Skeletal muscle tissue (tissue), 4 donors: ENCODE measurements around the gene VCL. TPM values are rescaled to one million over a fixed set of nuclear protein-coding genes. Genes with fewer than 3 reads are reported as not detected.
"Not testable (repeated sequence)": the region's sequence is repeated elsewhere in the genome, so short reads cannot be mapped to it uniquely, and the experiment has no call there.

ENCODE experiments used
- H3K27ac ChIP-seq: one replicate; pipeline ENCODE4 v1.7.0; 2013; ENCODE audit warnings: mild to moderate bottlenecking, low read depth, low read length, inconsistent platforms
- H3K27me3 ChIP-seq, 3 donors: one replicate each; pipeline ENCODE4 v1.7.0; 2013; ENCODE audit warnings: low read length in 3 of 3; ENCODE audit not compliant: control insufficient read depth in 3 of 3, insufficient read depth in 3 of 3
- H3K36me3 ChIP-seq, 3 donors: one replicate each; pipeline ENCODE4 v1.7.0; 2013; ENCODE audit warnings: low read length in 3 of 3; ENCODE audit not compliant: control insufficient read depth in 3 of 3, insufficient read depth in 3 of 3
- H3K4me1 ChIP-seq, 3 donors: one replicate each; pipeline ENCODE4 v1.7.0; 2013; ENCODE audit warnings: low read length in 3 of 3, mild to moderate bottlenecking in 3 of 3; ENCODE audit not compliant: control insufficient read depth in 3 of 3, insufficient read depth in 3 of 3
- H3K4me3 ChIP-seq, 3 donors: one replicate each; pipeline ENCODE4 v1.7.0; 2013; ENCODE audit warnings: low read length in 3 of 3
- H3K9ac ChIP-seq, 3 donors: one replicate each; pipeline ENCODE4 v1.7.0; 2013; ENCODE audit warnings: low read length in 3 of 3, mild to moderate bottlenecking in 3 of 3, moderate library complexity in 2 of 3, low read depth in 1 of 3
- H3K9me3 ChIP-seq, 3 donors: one replicate each; pipeline ENCODE4 v1.7.0; 2013; ENCODE audit warnings: low read length in 3 of 3; ENCODE audit not compliant: control insufficient read depth in 3 of 3
- total RNA-seq: library from RNA; depleted of rRNA; stranded (reverse); fragments of >200 nt; gene quantifications from one replicate; pipeline ENCODE4 v1.2.3, GENCODE V29; 2014
- donor health status: Osteomylitis.

VCL gene
- total RNA-seq, 1 donor from 2014 or later: 83.0 TPM

- H3K27ac ChIP-seq: peak overlapping the region; percentile 25
- peaks cover 0 to 2% (median 0%) of the 10 kb centered on the region in 3 donors for H3K4me1 ChIP-seq
- no peaks in the 10 kb centered on the region for H3K9me3 ChIP-seq
- no peak overlapping the region for H3K4me3 ChIP-seq
- H3K36me3 ChIP-seq: peaks cover 27 to 53% (median 51%) of the 10 kb centered on the region in 3 donors
- no peaks in the 10 kb centered on the region for H3K27me3 ChIP-seq
- H3K9ac ChIP-seq: no peak overlapping the region
Observed at GRCh38 chr10:74133923-74134820, 136.3 kb downstream of the VCL start.

- H3K36me3 ChIP-seq: peaks cover 30 to 49% (median 48%) of the 10 kb centered on the region in 3 donors
- H3K9me3 ChIP-seq: no peaks in the 10 kb centered on the region
- no peak overlapping the region for H3K9ac ChIP-seq
- no peaks in the 10 kb centered on the region for H3K27me3 ChIP-seq
- H3K4me3 ChIP-seq: no peak overlapping the region
- H3K4me1 ChIP-seq: peaks cover 0 to 2% (median 0%) of the 10 kb centered on the region in 3 donors
- H3K27ac ChIP-seq: no peak overlapping the region
Observed at GRCh38 chr10:74135452-74135851, 137.5 kb downstream of the VCL start.

GRCh38 chr10:74137992-74138391, 140.1 kb downstream of the VCL start:
- H3K9ac ChIP-seq: no peak overlapping the region
- H3K27ac ChIP-seq: no peak overlapping the region
- H3K4me1 ChIP-seq: peaks cover 0 to 2% (median 0%) of the 10 kb centered on the region in 3 donors
- no peaks in the 10 kb centered on the region for H3K27me3 ChIP-seq
- H3K36me3 ChIP-seq: peaks cover 24 to 40% (median 38%) of the 10 kb centered on the region in 3 donors
- H3K4me3 ChIP-seq: no peak overlapping the region
- no peaks in the 10 kb centered on the region for H3K9me3 ChIP-seq

- not testable (repeated sequence) for H3K9me3 ChIP-seq, H3K9ac ChIP-seq, H3K27me3 ChIP-seq, H3K4me3 ChIP-seq, H3K4me1 ChIP-seq, H3K27ac ChIP-seq
- H3K36me3 ChIP-seq: peaks cover 20 to 40% (median 34%) of the 10 kb centered on the region in 3 donors
Observed at GRCh38 chr10:74138596-74138995, 140.7 kb downstream of the VCL start.

- Histone ChIP-seq H3K9me3 (no peaks in the 10 kb centered on the region), H3K36me3 (peaks cover 20 to 34% (median 30%) of the 10 kb centered on the region in 3 donors), H3K27ac (no peak overlapping the region), H3K4me3 (no peak overlapping the region), H3K4me1 (peaks cover 0 to 3% (median 2%) of the 10 kb centered on the region in 3 donors), H3K9ac (no peak overlapping the region), H3K27me3 (no peaks in the 10 kb centered on the region)
Observed at GRCh38 chr10:74139981-74140380, 142.1 kb downstream of the VCL start.

GRCh38 chr10:74140553-74140952, 142.6 kb downstream of the VCL start:
- Histone ChIP-seq H3K4me1 (peaks cover 0 to 9% (median 8%) of the 10 kb centered on the region in 3 donors), H3K4me3 (no peak overlapping the region), H3K9me3 (no peaks in the 10 kb centered on the region), H3K27ac (no peak overlapping the region), H3K27me3 (no peaks in the 10 kb centered on the region), H3K9ac (no peak overlapping the region), H3K36me3 (peaks cover 20 to 31% (median 28%) of the 10 kb centered on the region in 3 donors)

- Histone ChIP-seq H3K4me1 (peaks cover 6 to 28% (median 21%) of the 10 kb centered on the region in 3 donors), H3K36me3 (peaks cover 0 to 1% (median under 1%) of the 10 kb centered on the region in 3 donors), H3K9me3 (no peaks in the 10 kb centered on the region), H3K27me3 (no peaks in the 10 kb centered on the region), H3K4me3 (no peak overlapping the region), H3K27ac (no peak overlapping the region), H3K9ac (no peak overlapping the region)
Observed at GRCh38 chr10:74145133-74145532, 147.2 kb downstream of the VCL start.

GRCh38 chr10:74146980-74147379, 149.1 kb downstream of the VCL start:
- not testable (repeated sequence) for H3K27ac ChIP-seq, H3K4me3 ChIP-seq, H3K27me3 ChIP-seq, H3K9me3 ChIP-seq, H3K36me3 ChIP-seq, H3K9ac ChIP-seq
- H3K4me1 ChIP-seq: peaks cover 6 to 39% (median 22%) of the 10 kb centered on the region in 3 donors

GRCh38 chr10:74150204-74150989, 152.5 kb downstream of the VCL start, which contains the start of gene AP3M1:
TSS of gene AP3M1 (minus strand) at chr10:74150828. CDS start at chr10:74138379, 12,449 bp downstream.
- Histone ChIP-seq H3K4me1 (peaks cover 6 to 43% (median 35%) of the 10 kb centered on the region in 3 donors), H3K36me3 (no peaks in the 10 kb centered on the region), H3K27ac (peak within 1 kb of the TSS; percentile 87), H3K27me3 (no peaks in the 10 kb centered on the region), H3K9me3 (no peaks in the 10 kb centered on the region), H3K9ac (peak within 1 kb of the TSS; percentile 93 to 97 (median 96)), H3K4me3 (peak within 1 kb of the TSS; percentile 73 to 97 (median 94))
